GM18508 (cell line): Measurements from ENCODE around the gene SLC26A2.
"Not testable (repeated sequence)": the region's sequence is repeated elsewhere in the genome, so short reads cannot be mapped to it uniquely, and the experiment has no call there.

Experiments used
- ATAC-seq: cut with Tn5 transposase; IDR thresholded peaks from one replicate; pipeline ENCODE4 v1.9.1; 2021; ENCODE audit warnings: moderate number of reproducible peaks; ENCODE audit not compliant: insufficient read depth, unreplicated experiment

The SLC26A2 gene

GRCh38 chr5:149936044-149936699 is 24.4 kb upstream of the SLC26A2 start:
- no peak for ATAC-seq

GRCh38 chr5:149936700-149937091 is 23.9 kb upstream of the SLC26A2 start:
- no peak for ATAC-seq

GRCh38 chr5:149937610-149938009 is 22.9 kb upstream of the SLC26A2 start:
- ATAC-seq = no peak

- no peak for ATAC-seq
Observed at GRCh38 chr5:149938279-149938678, 22.3 kb upstream of the SLC26A2 start.

GRCh38 chr5:149938791-149939358 is 21.7 kb upstream of the SLC26A2 start:
- ATAC-seq = no peak

- ATAC-seq = no peak
Observed at GRCh38 chr5:149939546-149939945, 21.0 kb upstream of the SLC26A2 start.

GRCh38 chr5:149940077-149940574 is 20.4 kb upstream of the SLC26A2 start:
- ATAC-seq = peak; percentile 65

GRCh38 chr5:149940941-149941644 is 19.5 kb upstream of the SLC26A2 start:
- no peak for ATAC-seq

- ATAC-seq = no peak
Observed at GRCh38 chr5:149941795-149942194, 18.8 kb upstream of the SLC26A2 start.

- ATAC-seq = no peak
Observed at GRCh38 chr5:149942199-149942598, 18.4 kb upstream of the SLC26A2 start.

GRCh38 chr5:149942741-149943169 is 17.8 kb upstream of the SLC26A2 start:
- not testable (repeated sequence) for ATAC-seq

GRCh38 chr5:149943177-149943949 is 17.2 kb upstream of the SLC26A2 start:
- ATAC-seq = not testable (repeated sequence)

GRCh38 chr5:149944666-149945065 is 15.9 kb upstream of the SLC26A2 start, which contains the start of gene PDE6A:
PDE6A (minus strand) TSS chr5:149944793; CDS start chr5:149944673, 120 bp downstream.
- no peak for ATAC-seq

GRCh38 chr5:149946118-149946517 is 14.4 kb upstream of the SLC26A2 start:
- ATAC-seq = no peak

GRCh38 chr5:149948993-149949392 is 11.6 kb upstream of the SLC26A2 start:
- no peak for ATAC-seq

GRCh38 chr5:149951138-149951749 is 9.3 kb upstream of the SLC26A2 start:
- ATAC-seq = no peak

- ATAC-seq = no peak
Observed at GRCh38 chr5:149953436-149954121, 7.0 kb upstream of the SLC26A2 start.

GRCh38 chr5:149954798-149955197 is 5.8 kb upstream of the SLC26A2 start:
- ATAC-seq = no peak

- no peak for ATAC-seq
Observed at GRCh38 chr5:149956685-149957084, 3.9 kb upstream of the SLC26A2 start.

- ATAC-seq = no peak
Observed at GRCh38 chr5:149957855-149958254, 2.7 kb upstream of the SLC26A2 start.
